GM20000 (cell line): ENCODE results near the gene FMN2.

Source experiments
- DNase-seq: peaks from one replicate; pipeline ENCODE4 v3.0.0; 2012; ENCODE audit warnings: low spot score
- TF ChIP-seq, protein P1 (sequence below): IDR thresholded peaks from 2 replicates; pipeline ENCODE4 v1.5.1; 2012; ENCODE audit warnings: mild to moderate bottlenecking, control low read depth; ENCODE audit errors: extremely low read depth, missing control alignments

Gene FMN2

DNA sequence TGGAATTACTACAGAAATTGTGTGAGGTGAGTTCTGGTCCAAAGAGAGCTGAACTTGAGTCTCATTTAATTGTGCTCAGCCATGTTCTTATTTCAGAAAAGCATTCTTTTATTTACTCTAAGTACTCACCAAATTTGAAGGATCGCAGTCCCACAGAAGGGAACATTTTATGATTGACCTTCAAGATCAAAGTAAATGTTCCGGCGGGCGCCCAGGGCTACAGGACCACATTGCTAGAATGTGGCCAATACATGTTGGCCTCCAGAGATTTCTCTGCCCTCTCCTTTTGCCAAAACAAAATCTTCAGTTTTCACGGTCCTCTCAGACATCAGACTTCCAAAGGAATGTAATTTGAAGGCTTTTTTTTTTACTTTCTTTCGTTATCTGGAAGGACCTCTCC lies 237.8 kb downstream of the FMN2 start:
- TF ChIP-seq, protein P1, sequence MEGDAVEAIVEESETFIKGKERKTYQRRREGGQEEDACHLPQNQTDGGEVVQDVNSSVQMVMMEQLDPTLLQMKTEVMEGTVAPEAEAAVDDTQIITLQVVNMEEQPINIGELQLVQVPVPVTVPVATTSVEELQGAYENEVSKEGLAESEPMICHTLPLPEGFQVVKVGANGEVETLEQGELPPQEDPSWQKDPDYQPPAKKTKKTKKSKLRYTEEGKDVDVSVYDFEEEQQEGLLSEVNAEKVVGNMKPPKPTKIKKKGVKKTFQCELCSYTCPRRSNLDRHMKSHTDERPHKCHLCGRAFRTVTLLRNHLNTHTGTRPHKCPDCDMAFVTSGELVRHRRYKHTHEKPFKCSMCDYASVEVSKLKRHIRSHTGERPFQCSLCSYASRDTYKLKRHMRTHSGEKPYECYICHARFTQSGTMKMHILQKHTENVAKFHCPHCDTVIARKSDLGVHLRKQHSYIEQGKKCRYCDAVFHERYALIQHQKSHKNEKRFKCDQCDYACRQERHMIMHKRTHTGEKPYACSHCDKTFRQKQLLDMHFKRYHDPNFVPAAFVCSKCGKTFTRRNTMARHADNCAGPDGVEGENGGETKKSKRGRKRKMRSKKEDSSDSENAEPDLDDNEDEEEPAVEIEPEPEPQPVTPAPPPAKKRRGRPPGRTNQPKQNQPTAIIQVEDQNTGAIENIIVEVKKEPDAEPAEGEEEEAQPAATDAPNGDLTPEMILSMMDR: no peak
- no peak for DNase-seq

DNA sequence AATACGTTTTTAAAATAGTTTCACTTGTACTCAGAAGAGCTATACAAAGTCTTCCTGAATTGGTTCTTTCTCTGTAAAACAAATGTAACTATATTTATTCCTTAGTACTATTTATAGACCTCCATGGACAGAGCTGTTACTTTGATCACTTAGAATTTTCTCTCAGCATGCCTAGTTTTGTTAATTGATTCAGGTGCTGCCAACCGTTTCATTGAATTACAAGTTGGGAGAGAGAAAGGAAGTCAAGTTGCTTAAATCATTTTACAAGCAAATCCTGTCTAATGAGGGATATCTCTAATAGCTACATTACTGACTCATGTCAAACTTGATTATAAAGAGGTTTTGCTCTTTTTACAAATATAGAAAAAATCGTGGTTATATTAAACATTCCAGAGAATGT lies 241.0 kb downstream of the FMN2 start:
- TF ChIP-seq, protein P1: no peak
- no peak for DNase-seq

DNA sequence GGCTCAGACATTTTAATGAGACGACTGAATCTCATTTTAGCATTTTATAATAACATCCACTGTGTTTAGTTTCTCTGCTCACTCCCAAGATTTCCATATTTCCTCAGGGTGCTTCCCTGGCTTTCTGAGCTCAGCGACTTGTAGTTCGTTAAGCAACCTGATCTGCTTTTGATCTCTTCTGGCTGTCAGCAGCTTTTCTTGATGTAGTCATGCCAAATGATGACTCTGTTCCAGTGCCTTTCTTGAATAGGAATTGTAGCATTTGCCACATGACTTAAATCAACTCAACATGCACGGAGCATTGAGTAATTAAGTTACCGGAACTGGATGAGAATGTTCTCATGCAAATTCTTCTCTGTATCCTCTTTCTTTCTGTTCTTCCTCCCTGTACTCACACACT lies 246.1 kb downstream of the FMN2 start:
- TF ChIP-seq, protein P1: no peak
- DNase-seq: no peak

DNA sequence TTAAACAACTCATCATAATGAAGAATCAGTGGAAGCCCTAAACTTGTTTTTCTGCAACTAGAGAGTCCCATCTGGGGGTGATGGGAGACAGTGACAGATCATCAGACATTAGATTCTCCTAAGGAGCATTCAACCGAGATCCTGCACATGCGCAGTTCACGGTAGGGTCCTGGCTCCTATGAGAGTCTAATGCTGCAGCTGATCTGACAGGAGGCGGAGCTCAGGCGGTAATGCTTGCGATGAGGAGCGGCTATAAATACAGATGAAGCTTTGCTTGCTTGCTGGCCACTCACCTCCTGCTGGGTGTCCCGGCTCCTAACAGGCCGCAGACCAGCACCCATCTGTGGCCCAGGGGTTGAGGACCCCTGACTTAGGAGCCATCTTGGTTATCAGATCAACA lies 247.2 kb downstream of the FMN2 start:
- DNase-seq: no peak
- TF ChIP-seq, protein P1: no peak

DNA sequence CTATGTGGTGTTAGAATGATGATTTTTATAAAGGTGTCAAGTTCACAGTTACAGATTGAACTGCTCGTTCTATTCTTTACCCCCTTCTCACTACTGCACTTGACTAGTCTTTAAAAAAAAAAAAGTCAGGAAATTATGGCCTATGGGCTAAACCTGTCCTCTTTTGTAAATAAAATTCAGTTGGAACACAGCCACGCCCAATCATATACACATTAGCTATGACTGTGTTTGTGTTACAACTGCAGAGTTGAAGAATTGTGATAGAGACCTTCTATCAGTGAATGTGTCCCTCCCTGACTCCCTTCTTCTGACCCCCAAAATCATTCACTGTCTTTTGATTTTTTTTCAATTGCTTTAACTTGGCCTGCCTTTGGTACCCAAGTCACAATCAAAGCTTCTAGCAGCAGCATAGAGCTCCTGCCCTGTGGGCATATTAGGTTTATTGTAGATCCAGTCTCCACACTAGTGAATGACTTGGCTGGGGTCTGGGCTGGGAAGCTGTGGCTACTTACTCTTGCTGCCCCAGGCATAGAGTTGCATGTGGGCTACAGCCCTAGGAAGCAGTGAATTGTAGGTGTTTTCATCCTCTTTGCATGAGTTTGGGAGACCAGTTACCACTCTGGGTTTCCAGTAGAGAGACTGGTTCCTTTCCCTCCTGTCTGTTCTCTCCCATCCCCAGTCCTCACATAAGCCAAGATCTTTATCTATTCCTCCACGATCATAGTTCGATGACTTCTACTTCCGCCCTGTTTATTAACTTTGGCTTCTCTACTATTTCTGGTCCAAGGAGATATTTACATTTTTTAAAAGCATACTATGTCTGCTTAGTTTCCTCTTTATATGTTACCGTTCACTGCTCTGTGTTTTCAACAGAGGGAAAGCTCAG lies 249.9 kb downstream of the FMN2 start:
- no peak for DNase-seq
- TF ChIP-seq, protein P1: no peak

DNA sequence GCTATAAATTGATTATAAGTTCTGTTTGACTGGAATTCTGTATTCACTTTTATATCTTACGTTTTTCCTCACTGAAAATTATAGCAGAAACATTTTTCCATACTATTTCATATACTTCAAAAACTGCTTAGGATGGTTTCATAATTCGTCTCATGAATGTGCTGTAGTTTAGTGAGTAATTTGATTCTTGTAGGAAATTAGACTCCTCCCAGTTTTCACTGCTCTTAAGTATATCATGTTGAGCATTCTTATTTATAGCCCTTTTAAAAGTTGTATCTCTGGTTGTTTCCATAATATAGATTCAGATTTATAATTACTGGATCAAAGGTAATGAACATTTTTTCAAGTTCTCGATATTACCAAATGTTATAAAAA lies 250.6 kb downstream of the FMN2 start:
- TF ChIP-seq, protein P1: no peak

DNA sequence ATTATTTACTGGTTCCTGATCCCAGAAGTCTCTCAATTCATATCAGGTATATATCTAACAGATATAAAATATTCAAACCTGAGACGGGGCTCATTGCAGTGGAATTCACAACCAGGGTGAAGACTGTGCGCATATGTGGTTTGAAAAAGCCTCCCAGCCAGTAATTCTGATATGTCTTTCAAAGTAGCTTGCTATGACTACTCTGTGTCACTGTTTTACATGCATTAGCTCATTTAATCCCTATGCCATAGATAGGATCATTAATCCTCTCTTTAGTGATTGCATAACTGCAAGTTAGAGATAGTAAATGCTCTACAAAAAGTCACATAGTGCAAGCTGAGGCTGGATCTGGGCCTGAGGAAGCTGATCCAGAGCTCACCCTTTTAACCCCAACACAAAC lies 251.4 kb downstream of the FMN2 start:
- TF ChIP-seq, protein P1: no peak
- no peak for DNase-seq

More for the DNA sequence above, 250.6 kb downstream of the FMN2 start:
- no peak for DNase-seq
